K562 (cell line): ENCODE results near the gene CABYR. TPM values are rescaled to one million over a fixed set of nuclear protein-coding genes. Genes with fewer than 3 reads are reported as not detected.

Experiments
- ATAC-seq: fragments of 200-7000 bp; cut with Tn5 transposase; 3 replicates; pipeline ENCODE4 v1.9.1; 2020; ENCODE audit warnings: moderate library complexity
- BruUV-seq: library from RNA; stranded (reverse); fragments of 400-500 nt; replicated peaks from 2 replicates; lab custom pipeline; 2021; lab: Mats Ljungman, UMichigan
- CTCF ChIA-PET: fragments of 300-600 bp; formaldehyde crosslinking; extraction: SDS; loops from one replicate; lab custom pipeline; 2021; ENCODE audit warnings: low intra/inter-chr PET ratio; lab: Yijun Ruan, JAX
- POLR2A ChIA-PET: fragments of 300-600, 350-650 bp; sonication (Branson Sonifier 250); formaldehyde crosslinking; extraction: SDS; loops from one replicate; lab custom pipeline; 2021; ENCODE audit warnings: antibody characterized with exemption, inconsistent platforms; lab: Yijun Ruan, JAX
- DNase-seq, 4 experiments: peaks; one replicate each; pipeline versions ENCODE4 v3.0.0 to v3.0.0-alpha.2; 2011 to 2018; ENCODE audit warnings: low spot score in 3 of 4, mixed read lengths in 3 of 4; ENCODE audit errors: extremely low read depth in 1 of 4
- FAIRE-seq: peaks from 2 replicates; lab custom pipeline; 2011; peaks lifted over from hg19 to GRCh38; lab: Jason Lieb, UNC
- H2AFZ ChIP-seq: 2 replicates; pipeline ENCODE4 v1.6.0; 2011; ENCODE audit warnings: low read depth, low read length, control low read depth, inconsistent platforms
- H3K27ac ChIP-seq: fragments of 200-600 bp; 3 replicates; pipeline ENCODE4 v1.8.0; 2011; ENCODE audit warnings: low read depth, mild to moderate bottlenecking, control low read depth, inconsistent platforms, low read length, moderate library complexity, mixed read lengths; ENCODE audit errors: extremely low read depth
- H3K27me3 ChIP-seq, 2 experiments: fragments of 300-600 bp in 1 of 2; 2 replicates in 1 of 2; 3 replicates in 1 of 2; pipeline versions ENCODE4 v1.6.0 to v1.8.0; 2011; ENCODE audit warnings: inconsistent platforms in 2 of 2, low read length in 2 of 2, mild to moderate bottlenecking in 1 of 2, mixed read lengths in 1 of 2, moderate library complexity in 1 of 2; ENCODE audit not compliant: control insufficient read depth in 2 of 2, insufficient read depth in 2 of 2
- H3K36me3 ChIP-seq: fragments of 300-600 bp; 3 replicates; pipeline ENCODE4 v1.8.0; 2011; ENCODE audit warnings: mild to moderate bottlenecking, low read length, inconsistent platforms; ENCODE audit not compliant: control insufficient read depth, insufficient read depth
- H3K4me1 ChIP-seq, 2 experiments: fragments of 200-600 bp in 1 of 2; replicated peaks in 1 of 2; 2 replicates in 1 of 2; 3 replicates in 1 of 2; pipeline versions ENCODE4 v1.5.1 to v1.8.0; 2011; ENCODE audit warnings: inconsistent platforms in 2 of 2, low read length in 2 of 2, mild to moderate bottlenecking in 1 of 2, mixed read lengths in 1 of 2, moderate library complexity in 1 of 2; ENCODE audit not compliant: control insufficient read depth in 2 of 2, insufficient read depth in 2 of 2
- H3K4me2 ChIP-seq: 2 replicates; pipeline ENCODE4 v1.6.1; 2011; ENCODE audit warnings: low read length, control low read depth, inconsistent platforms, mixed read lengths; ENCODE audit not compliant: insufficient read depth
- H3K4me3 ChIP-seq: fragments of 200-600 bp; sonication (generic), shearing (Covaris generic); 2 replicates; pipeline ENCODE4 v1.5.1; 2016; ENCODE audit warnings: control low read depth, inconsistent platforms
- H3K79me2 ChIP-seq: fragments of 200-600 bp; 3 replicates; pipeline ENCODE4 v1.8.0; 2011; ENCODE audit warnings: low read length, inconsistent platforms; ENCODE audit not compliant: control insufficient read depth, insufficient read depth
- H3K9ac ChIP-seq, 2 experiments: 2 replicates each; pipeline versions ENCODE4 v1.6.0 to v1.6.1; 2011; ENCODE audit warnings: low read depth in 2 of 2, low read length in 2 of 2, control low read depth in 1 of 2, inconsistent platforms in 1 of 2, mild to moderate bottlenecking in 1 of 2, mixed read lengths in 1 of 2; ENCODE audit not compliant: insufficient read depth in 1 of 2
- H3K9me1 ChIP-seq: one replicate; pipeline ENCODE4 v1.6.0; 2011; ENCODE audit warnings: inconsistent platforms, mild to moderate bottlenecking, low read length, moderate library complexity; ENCODE audit not compliant: control insufficient read depth, insufficient read depth
- H3K9me3 ChIP-seq: replicated peaks from 2 replicates; pipeline ENCODE4 v1.5.1; 2011; ENCODE audit warnings: low read depth, low read length, inconsistent platforms; ENCODE audit not compliant: control insufficient read depth, insufficient read depth
- H4K20me1 ChIP-seq: replicated peaks from 2 replicates; pipeline ENCODE4 v1.6.1; 2011; ENCODE audit warnings: low read length, inconsistent platforms, mixed read lengths; ENCODE audit not compliant: control insufficient read depth, insufficient read depth
- CHD4 ChIP-seq: fragments of 200-600 bp; sonication (generic); IDR thresholded peaks from 3 replicates; pipeline ENCODE4 v1.6.1; 2012; ENCODE audit warnings: low read depth, mild to moderate bottlenecking, mixed read lengths, low read length, inconsistent platforms; ENCODE audit not compliant: insufficient read depth, insufficient replicate concordance, poor library complexity, severe bottlenecking
- IRF1 ChIP-seq: sonication (generic); formaldehyde crosslinking; IDR thresholded peaks from 2 replicates; pipeline ENCODE4 v1.8.0; 2022; ENCODE audit warnings: missing genetic modification reagents, mild to moderate bottlenecking, borderline replicate concordance
- KLF13 ChIP-seq: fragments of 450-650 bp; IDR thresholded peaks from 2 replicates; pipeline ENCODE4 v1.6.1; 2016; ENCODE audit warnings: missing genetic modification characterization, low read depth, mild to moderate bottlenecking, missing compliant biosample characterization, moderate library complexity, borderline replicate concordance
- LCOR ChIP-seq: sonication (generic); formaldehyde crosslinking; IDR thresholded peaks from 2 replicates; pipeline ENCODE4 v1.8.0; 2022; ENCODE audit warnings: mild to moderate bottlenecking, missing genetic modification reagents
- MTA3 ChIP-seq: fragments of 450-650 bp; formaldehyde crosslinking; IDR thresholded peaks from 2 replicates; pipeline ENCODE4 v1.6.1; 2017; ENCODE audit warnings: mild to moderate bottlenecking, borderline replicate concordance
- PHB2 ChIP-seq: fragments of 450-650 bp; IDR thresholded peaks from 2 replicates; pipeline ENCODE4 v1.6.1; 2017; ENCODE audit warnings: low read depth
- PHF20 ChIP-seq: fragments of 450-650 bp; IDR thresholded peaks from 2 replicates; pipeline ENCODE4 v1.6.1; 2018; ENCODE audit not compliant: partially characterized antibody
- SLC30A9 ChIP-seq: fragments of 250-450 bp; sonication (Bioruptor Pico); IDR thresholded peaks from 2 replicates; pipeline ENCODE4 v1.8.0; 2022; ENCODE audit warnings: mild to moderate bottlenecking, moderate library complexity
- SMAD1 ChIP-seq: fragments of 150-350 bp; IDR thresholded peaks from 2 replicates; pipeline ENCODE4 v1.6.1; 2014; ENCODE audit warnings: low read length, low read depth; ENCODE audit not compliant: partially characterized antibody
- SMC3 ChIP-seq: conservative IDR thresholded peaks from 2 replicates; pipeline ENCODE4 v1.6.1; 2011; ENCODE audit warnings: low read depth, low read length, improper control_type of control experiment; ENCODE audit not compliant: insufficient read depth
- TAL1 ChIP-seq: fragments of 450-650 bp; IDR thresholded peaks from 2 replicates; pipeline ENCODE4 v1.6.1; 2016; ENCODE audit warnings: mild to moderate bottlenecking
- TFAP4 ChIP-seq: sonication (generic); formaldehyde crosslinking; IDR thresholded peaks from 2 replicates; pipeline ENCODE4 v1.8.0; 2022; ENCODE audit warnings: missing genetic modification reagents, mild to moderate bottlenecking, moderate library complexity, borderline replicate concordance
- TRIM25 ChIP-seq: fragments of 450-650 bp; IDR thresholded peaks from 2 replicates; pipeline ENCODE4 v1.7.0; 2016; ENCODE audit warnings: borderline replicate concordance
- ZFP36 ChIP-seq: fragments of 150-350 bp; IDR thresholded peaks from 2 replicates; pipeline ENCODE4 v1.6.1; 2018; ENCODE audit warnings: low read length, low read depth; ENCODE audit not compliant: partially characterized antibody
- ZNF280B ChIP-seq: fragments of 250-450 bp; sonication (Bioruptor Pico); IDR thresholded peaks from 2 replicates; pipeline ENCODE4 v1.5.1; 2021; ENCODE audit warnings: mild to moderate bottlenecking
- WGBS: fragments of 100-300 bp; shearing (Covaris generic); methylation state at CpG from one replicate; pipeline ENCODE4 v1.1.6; 2016; ENCODE audit warnings: low coverage, mixed read lengths; ENCODE audit not compliant: insufficient coverage; ENCODE audit errors: missing lambda C conversion rate; 5-methylcytosine and 5-hydroxymethylcytosine counted together
- in situ Hi-C: fragments of 300-500 bp; cut with MboI; formaldehyde crosslinking; loops from 4 replicates; pipeline ENCODE4 v1.15.0; 2018; ENCODE audit warnings: inconsistent platforms, mixed read lengths
- intact Hi-C: fragments of 100-400 bp; cut with micrococcal nuclease; formaldehyde crosslinking; loops from 2 replicates; pipeline ENCODE4 v1.14.2; 2022
- polyA plus RNA-seq, 8 experiments: library from polyadenylated mRNA; depleted of rRNA in 4 of 8; stranded (reverse) in 5 of 8; unstranded in 3 of 8; fragments of >200 nt; fragmentation: Nextera tagmentation in 2 of 8; fragmentation: Illumina TruSeq in 1 of 8; extraction: Ambion mirVana in 2 of 8; extraction: Trizol in 1 of 8; gene quantifications; 2 replicates each; pipeline versions ENCODE4 v1.2.1 to v1.2.3, GENCODE V29; 2011 to 2014; ENCODE audit warnings: inconsistent platforms in 1 of 8, missing spikeins in 1 of 8
- total RNA-seq, 7 experiments: library from RNA; depleted of rRNA in 6 of 7; stranded (reverse); fragments of >200 nt in 6 of 7; fragmentation: Illumina TruSeq in 2 of 7; extraction: Trizol in 2 of 7; gene quantifications; 2 replicates each; pipeline versions ENCODE4 v1.2.1 to v1.2.3, GENCODE V29; 2011 to 2021; ENCODE audit warnings: low replicate concordance in 1 of 7

Gene CABYR
- total and polyA plus RNA-seq, 9 of the 15 experiments (the other 6 are each of a cell fraction or from before 2014, with no cell fraction given): not detected

GRCh38 chr18:24177499-24178133 lies 38.8 kb downstream of the CABYR start:
- Histone ChIP-seq H3K36me3 (no peaks in the 10 kb centered on the region), H3K9me3 (no peaks in the 10 kb centered on the region), H3K9ac (no peak overlapping the region), H3K9me1 (no peaks in the 10 kb centered on the region), H3K27ac (no peak overlapping the region), H3K79me2 (no peaks in the 10 kb centered on the region), H4K20me1 (no peaks in the 10 kb centered on the region), H3K4me3 (no peak overlapping the region), H3K4me1 (no peaks in the 10 kb centered on the region), H3K27me3 (peaks cover 3 to 9% of the 10 kb centered on the region in 2 experiments; a peak in 4 of 5 replicates), H3K4me2 (no peak overlapping the region), H2AFZ (no peak overlapping the region)
- under 1% methylated on average over 5 of the region's 5 CpGs for WGBS
- intact Hi-C loops: no loop called here
- ATAC-seq: no peak
- POLR2A ChIA-PET: interaction anchor here (1.3 to 1.6 kb wide), 2 partner anchors 11 to 311 kb away, joined by 3 to 5 read pairs; no protein-coding TSS in a partner anchor
- CTCF ChIA-PET: interaction anchor here (0.8 kb wide), 1 partner anchor 311 kb away, joined by 4 read pairs; no protein-coding TSS in a partner anchor
- DNase-seq: no peak
- in situ Hi-C loops: loop anchor here (10.0 kb wide), 1 partner anchor 307 kb away; no protein-coding TSS in a partner anchor
- no TSS peak for BruUV-seq
- no peak for FAIRE-seq
- TF ChIP-seq SMC3 (no peak), SLC30A9 (CRISPR knock-in tag) (no peak), SMAD1 (no peak), KLF13 (no peak), CHD4 (no peak), TFAP4 (CRISPR knock-in tag) (no peak), PHF20 (no peak), IRF1 (CRISPR knock-in tag) (no peak), LCOR (CRISPR knock-in tag) (no peak), TRIM25 (no peak), TAL1 (no peak), PHB2 (no peak), ZNF280B (CRISPR knock-in tag) (no peak), MTA3 (no peak), ZFP36 (no peak)
